H9 (cell line): ENCODE data around the gene SLC12A8. TPM values are rescaled to one million over a fixed set of nuclear protein-coding genes. Genes with fewer than 3 reads are reported as not detected.

ENCODE experiments used
- DNase-seq: peaks from one replicate; pipeline ENCODE4 v3.0.0-alpha.2; 2017
- H2AFZ ChIP-seq: one replicate; pipeline ENCODE4 v1.6.1; 2013; ENCODE audit warnings: mild to moderate bottlenecking, low read length, control low read depth, moderate library complexity
- H2AK5ac ChIP-seq: 2 replicates; pipeline ENCODE4 v1.6.1; 2013; ENCODE audit warnings: low read length, control low read depth, mixed read lengths; ENCODE audit not compliant: insufficient read length
- H2BK120ac ChIP-seq: one replicate; pipeline ENCODE4 v1.6.1; 2013; ENCODE audit warnings: low read depth, mild to moderate bottlenecking, low read length, control low read depth, inconsistent platforms; ENCODE audit not compliant: poor library complexity, severe bottlenecking
- H2BK12ac ChIP-seq: 2 replicates; pipeline ENCODE4 v1.6.1; 2013; ENCODE audit warnings: low read length, control low read depth, mixed read lengths, low read depth; ENCODE audit not compliant: insufficient read length
- H2BK15ac ChIP-seq: 2 replicates; pipeline ENCODE4 v1.6.1; 2013; ENCODE audit warnings: low read depth, low read length, control low read depth
- H2BK20ac ChIP-seq: one replicate; pipeline ENCODE4 v1.6.1; 2013; ENCODE audit warnings: low read depth, mild to moderate bottlenecking, low read length, control low read depth, inconsistent platforms; ENCODE audit not compliant: poor library complexity, severe bottlenecking
- H2BK5ac ChIP-seq: 2 replicates; pipeline ENCODE4 v1.6.1; 2013; ENCODE audit warnings: low read length, control low read depth, mixed read lengths; ENCODE audit not compliant: insufficient read length
- H3K14ac ChIP-seq: 2 replicates; pipeline ENCODE4 v1.6.1; 2013; ENCODE audit warnings: low read length, control low read depth; ENCODE audit not compliant: insufficient read depth
- H3K18ac ChIP-seq: 2 replicates; pipeline ENCODE4 v1.6.1; 2013; ENCODE audit warnings: low read depth, mild to moderate bottlenecking, mixed read lengths, low read length, control low read depth; ENCODE audit not compliant: insufficient read length
- H3K23ac ChIP-seq: 2 replicates; pipeline ENCODE4 v1.6.1; 2013; ENCODE audit warnings: low read length, control low read depth, mixed read lengths, low read depth; ENCODE audit not compliant: insufficient read length
- H3K23me2 ChIP-seq: 2 replicates; pipeline ENCODE4 v1.6.1; 2013; ENCODE audit warnings: low read depth, mild to moderate bottlenecking, mixed read lengths, low read length, control low read depth; ENCODE audit not compliant: insufficient read length, poor library complexity, severe bottlenecking
- H3K27ac ChIP-seq: 2 replicates; pipeline ENCODE4 v1.5.1; 2013; ENCODE audit warnings: low read length, control low read depth, mixed read lengths, low read depth; ENCODE audit not compliant: insufficient read length
- H3K27me3 ChIP-seq: 2 replicates; pipeline ENCODE4 v1.6.1; 2013; ENCODE audit warnings: low read length, control low read depth, inconsistent platforms; ENCODE audit not compliant: insufficient read depth
- H3K4ac ChIP-seq: 2 replicates; pipeline ENCODE4 v1.6.1; 2013; ENCODE audit warnings: low read depth, mild to moderate bottlenecking, control low read depth, inconsistent platforms, low read length, moderate library complexity
- H3K4me1 ChIP-seq: 2 replicates; pipeline ENCODE4 v1.6.1; 2013; ENCODE audit warnings: low read length, control low read depth, inconsistent platforms; ENCODE audit not compliant: insufficient read depth
- H3K4me2 ChIP-seq: 2 replicates; pipeline ENCODE4 v1.6.1; 2013; ENCODE audit warnings: low read length, control low read depth, mixed read lengths; ENCODE audit not compliant: insufficient read length, insufficient read depth
- H3K56ac ChIP-seq: 2 replicates; pipeline ENCODE4 v1.6.1; 2013; ENCODE audit warnings: low read depth, mild to moderate bottlenecking, mixed read lengths, low read length, control low read depth; ENCODE audit not compliant: insufficient read length
- H3K79me1 ChIP-seq: 2 replicates; pipeline ENCODE4 v1.6.1; 2013; ENCODE audit warnings: low read depth, mild to moderate bottlenecking, moderate library complexity, low read length, control low read depth, inconsistent platforms; ENCODE audit not compliant: insufficient read depth, poor library complexity, severe bottlenecking
- H3K79me2 ChIP-seq: 2 replicates; pipeline ENCODE4 v1.6.1; 2013; ENCODE audit warnings: low read length, control low read depth, inconsistent platforms; ENCODE audit not compliant: insufficient read depth
- H3K9ac ChIP-seq: 2 replicates; pipeline ENCODE4 v1.6.1; 2013; ENCODE audit warnings: low read length, control low read depth, mixed read lengths; ENCODE audit not compliant: insufficient read length; ENCODE audit errors: extremely low read depth
- H3K9me3 ChIP-seq: one replicate; pipeline ENCODE4 v1.6.1; 2013; ENCODE audit warnings: low read depth, low read length, inconsistent platforms; ENCODE audit not compliant: control insufficient read depth
- H3T11ph ChIP-seq: one replicate; pipeline ENCODE4 v1.6.1; 2013; ENCODE audit warnings: mild to moderate bottlenecking, low read length, control low read depth, inconsistent platforms
- H4K20me1 ChIP-seq: one replicate; pipeline ENCODE4 v1.6.1; 2013; ENCODE audit not compliant: control insufficient read depth, insufficient read length, insufficient read depth
- H4K5ac ChIP-seq: 2 replicates; pipeline ENCODE4 v1.6.1; 2013; ENCODE audit warnings: low read depth, mild to moderate bottlenecking, mixed read lengths, low read length, control low read depth; ENCODE audit not compliant: insufficient read length
- H4K8ac ChIP-seq: replicated peaks from 2 replicates; pipeline ENCODE4 v1.6.1; 2013; ENCODE audit warnings: low read length, control low read depth, mixed read lengths, low read depth; ENCODE audit not compliant: insufficient read length
- H4K91ac ChIP-seq: 2 replicates; pipeline ENCODE4 v1.6.1; 2013; ENCODE audit warnings: low read depth, mild to moderate bottlenecking, moderate library complexity, mixed read lengths, low read length, control low read depth; ENCODE audit not compliant: insufficient read length
- H3K27ac Mint-ChIP-seq, 3 experiments: 2 replicates in 2 of 3; 3 replicates in 1 of 3; pipeline ENCODE4 v1.8.0; 2020 to 2021; ENCODE audit warnings: mixed read lengths in 3 of 3, mild to moderate bottlenecking in 1 of 3, moderate library complexity in 1 of 3
- H3K27me3 Mint-ChIP-seq: 2 replicates; pipeline ENCODE4 v1.8.0; 2021; ENCODE audit warnings: low read depth, mild to moderate bottlenecking, moderate library complexity, mixed read lengths
- H3K36me3 Mint-ChIP-seq, 3 experiments: 2 replicates in 2 of 3; 3 replicates in 1 of 3; pipeline ENCODE4 v1.8.0; 2020 to 2021; ENCODE audit warnings: low read depth in 3 of 3, mixed read lengths in 3 of 3; ENCODE audit not compliant: insufficient read depth in 1 of 3
- H3K4me1 Mint-ChIP-seq, 2 experiments: 2 replicates each; pipeline ENCODE4 v1.8.0; 2020; ENCODE audit warnings: mixed read lengths in 2 of 2
- H3K4me3 Mint-ChIP-seq, 2 experiments: 2 replicates in 1 of 2; 3 replicates in 1 of 2; pipeline ENCODE4 v1.8.0; 2020 to 2021; ENCODE audit warnings: mild to moderate bottlenecking in 2 of 2, mixed read lengths in 2 of 2, moderate library complexity in 1 of 2
- H3K9me3 Mint-ChIP-seq, 2 experiments: 2 replicates in 1 of 2; 3 replicates in 1 of 2; pipeline ENCODE4 v1.8.0; 2020; ENCODE audit warnings: mild to moderate bottlenecking in 2 of 2, mixed read lengths in 2 of 2, moderate library complexity in 1 of 2
- total RNA-seq: library from RNA; stranded (reverse); gene quantifications from 2 replicates; pipeline ENCODE4 v1.2.1, GENCODE V29; 2021
- TF ChIP-seq, protein P1 (sequence below): fragments of 200-600 bp; sonication (generic); conservative IDR thresholded peaks from 3 replicates; pipeline ENCODE4 v1.8.0; 2021; ENCODE audit warnings: antibody characterized with exemption, mild to moderate bottlenecking

Gene SLC12A8
- total RNA-seq, 1 experiment from 2014 or later, result 8.2 TPM

DNA sequence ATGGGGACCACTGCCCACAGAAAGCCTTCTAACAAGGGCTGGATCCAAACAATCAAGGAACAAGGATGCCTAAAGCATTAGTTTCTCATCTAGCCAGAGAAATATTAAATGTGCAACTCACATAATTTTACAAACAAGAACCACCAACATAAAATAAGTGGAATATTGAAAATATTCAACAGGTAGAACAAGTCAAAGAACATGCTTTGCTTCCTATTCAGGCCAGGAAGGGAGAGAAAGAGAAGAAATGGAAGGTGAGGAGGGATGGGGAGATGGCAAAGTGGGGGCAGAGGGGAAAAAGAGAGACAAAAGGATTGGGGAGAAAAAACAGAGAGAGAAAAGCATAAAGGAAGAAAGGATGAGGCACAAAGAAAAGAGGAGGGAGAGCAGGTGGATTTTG lies 63.1 kb downstream of the SLC12A8 start:
- H4K91ac ChIP-seq, result no peak overlapping the region
- no peak overlapping the region for H3K27ac Mint-ChIP-seq
- H2BK5ac ChIP-seq, result no peak overlapping the region
- H3K23ac ChIP-seq, result no peak overlapping the region
- peaks cover 1% of the 10 kb centered on the region; the same call in 1 of the 2 replicates for H3K27me3 Mint-ChIP-seq
- DNase-seq, result no peak
- no peak overlapping the region for H2AK5ac ChIP-seq
- no peak overlapping the region for H2BK15ac ChIP-seq
- no peak overlapping the region for H3K9ac ChIP-seq
- no peak overlapping the region for H2BK20ac ChIP-seq
- no peak overlapping the region for H4K5ac ChIP-seq
- no peak overlapping the region for H3T11ph ChIP-seq
- TF ChIP-seq, protein P1, sequence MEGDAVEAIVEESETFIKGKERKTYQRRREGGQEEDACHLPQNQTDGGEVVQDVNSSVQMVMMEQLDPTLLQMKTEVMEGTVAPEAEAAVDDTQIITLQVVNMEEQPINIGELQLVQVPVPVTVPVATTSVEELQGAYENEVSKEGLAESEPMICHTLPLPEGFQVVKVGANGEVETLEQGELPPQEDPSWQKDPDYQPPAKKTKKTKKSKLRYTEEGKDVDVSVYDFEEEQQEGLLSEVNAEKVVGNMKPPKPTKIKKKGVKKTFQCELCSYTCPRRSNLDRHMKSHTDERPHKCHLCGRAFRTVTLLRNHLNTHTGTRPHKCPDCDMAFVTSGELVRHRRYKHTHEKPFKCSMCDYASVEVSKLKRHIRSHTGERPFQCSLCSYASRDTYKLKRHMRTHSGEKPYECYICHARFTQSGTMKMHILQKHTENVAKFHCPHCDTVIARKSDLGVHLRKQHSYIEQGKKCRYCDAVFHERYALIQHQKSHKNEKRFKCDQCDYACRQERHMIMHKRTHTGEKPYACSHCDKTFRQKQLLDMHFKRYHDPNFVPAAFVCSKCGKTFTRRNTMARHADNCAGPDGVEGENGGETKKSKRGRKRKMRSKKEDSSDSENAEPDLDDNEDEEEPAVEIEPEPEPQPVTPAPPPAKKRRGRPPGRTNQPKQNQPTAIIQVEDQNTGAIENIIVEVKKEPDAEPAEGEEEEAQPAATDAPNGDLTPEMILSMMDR, result no peak
- no peaks in the 10 kb centered on the region for H3K23me2 ChIP-seq
- no peaks in the 10 kb centered on the region for H3K9me3 ChIP-seq
- peaks cover 5% of the 10 kb centered on the region; the same call in 1 of the 2 replicates for H3K4me1 ChIP-seq
- H3K18ac ChIP-seq, result no peak overlapping the region
- H3K36me3 Mint-ChIP-seq, result no peaks in the 10 kb centered on the region
- no peak overlapping the region for H2BK12ac ChIP-seq
- H2AFZ ChIP-seq, result no peak overlapping the region
- H3K79me1 ChIP-seq, result no peaks in the 10 kb centered on the region
- no peaks in the 10 kb centered on the region for H3K27me3 ChIP-seq
- no peaks in the 10 kb centered on the region for H4K20me1 ChIP-seq
- H3K56ac ChIP-seq, result no peak overlapping the region
- no peaks in the 10 kb centered on the region for H3K79me2 ChIP-seq
- H3K4me2 ChIP-seq, result no peak overlapping the region
- H3K27ac ChIP-seq, result no peak overlapping the region
- H3K4ac ChIP-seq, result no peak overlapping the region
- H3K4me3 Mint-ChIP-seq, result no peak overlapping the region
- no peak overlapping the region for H4K8ac ChIP-seq
- peaks cover 34 to 46% of the 10 kb centered on the region in 2 experiments for H3K4me1 Mint-ChIP-seq
- no peak overlapping the region for H3K14ac ChIP-seq
- no peak overlapping the region for H2BK120ac ChIP-seq
- H3K9me3 Mint-ChIP-seq, result no peaks in the 10 kb centered on the region
